CD4-positive, alpha-beta T cell treated with Interleukin-2 at 100 ng/mL for 4 hours (primary cell): ENCODE measurements around the gene EGLN3.

Source experiments
- DNase-seq: peaks from one replicate; pipeline ENCODE4 v3.0.0-alpha.2; 2020; ENCODE audit warnings: low spot score

The EGLN3 gene

GRCh38 chr14:33910435-33910834 lies 40.4 kb downstream of the EGLN3 start:
- DNase-seq, result no peak

- DNase-seq, result no peak
These were observed 41.3 kb downstream of the EGLN3 start for GRCh38 chr14:33909380-33910084.

- no peak for DNase-seq
These were observed 42.2 kb downstream of the EGLN3 start for GRCh38 chr14:33908540-33909223.

GRCh38 chr14:33906968-33907367 lies 43.9 kb downstream of the EGLN3 start:
- no peak for DNase-seq

- DNase-seq, result no peak
These were observed 46.3 kb downstream of the EGLN3 start for GRCh38 chr14:33904609-33905008.

- DNase-seq, result no peak
These were observed 47.5 kb downstream of the EGLN3 start for GRCh38 chr14:33903369-33903768.

GRCh38 chr14:33902363-33902762 lies 48.5 kb downstream of the EGLN3 start:
- DNase-seq, result no peak

- no peak for DNase-seq
These were observed 49.3 kb downstream of the EGLN3 start for GRCh38 chr14:33901426-33902155.

GRCh38 chr14:33900706-33901105 lies 50.2 kb downstream of the EGLN3 start:
- no peak for DNase-seq

GRCh38 chr14:33899723-33900341 lies 51.0 kb downstream of the EGLN3 start:
- no peak for DNase-seq

- DNase-seq, result no peak
These were observed 52.9 kb downstream of the EGLN3 start for GRCh38 chr14:33897878-33898535.

GRCh38 chr14:33897382-33897781 lies 53.5 kb downstream of the EGLN3 start:
- no peak for DNase-seq

- no peak for DNase-seq
These were observed 56.5 kb downstream of the EGLN3 start for GRCh38 chr14:33894339-33894738.

GRCh38 chr14:33891700-33892099 lies 59.2 kb downstream of the EGLN3 start:
- DNase-seq, result no peak

- DNase-seq, result no peak
These were observed 66.0 kb downstream of the EGLN3 start for GRCh38 chr14:33884916-33885315.

- no peak for DNase-seq
These were observed 70.5 kb downstream of the EGLN3 start for GRCh38 chr14:33880330-33880729.

GRCh38 chr14:33879684-33880286 lies 71.1 kb downstream of the EGLN3 start:
- DNase-seq, result no peak

GRCh38 chr14:33876274-33876673 lies 74.6 kb downstream of the EGLN3 start:
- DNase-seq, result no peak
